ENCODE data around the gene CDC27. TPM values are rescaled to one million over a fixed set of nuclear protein-coding genes. Genes with fewer than 3 reads are reported as not detected.

The CDC27 gene, protein sequence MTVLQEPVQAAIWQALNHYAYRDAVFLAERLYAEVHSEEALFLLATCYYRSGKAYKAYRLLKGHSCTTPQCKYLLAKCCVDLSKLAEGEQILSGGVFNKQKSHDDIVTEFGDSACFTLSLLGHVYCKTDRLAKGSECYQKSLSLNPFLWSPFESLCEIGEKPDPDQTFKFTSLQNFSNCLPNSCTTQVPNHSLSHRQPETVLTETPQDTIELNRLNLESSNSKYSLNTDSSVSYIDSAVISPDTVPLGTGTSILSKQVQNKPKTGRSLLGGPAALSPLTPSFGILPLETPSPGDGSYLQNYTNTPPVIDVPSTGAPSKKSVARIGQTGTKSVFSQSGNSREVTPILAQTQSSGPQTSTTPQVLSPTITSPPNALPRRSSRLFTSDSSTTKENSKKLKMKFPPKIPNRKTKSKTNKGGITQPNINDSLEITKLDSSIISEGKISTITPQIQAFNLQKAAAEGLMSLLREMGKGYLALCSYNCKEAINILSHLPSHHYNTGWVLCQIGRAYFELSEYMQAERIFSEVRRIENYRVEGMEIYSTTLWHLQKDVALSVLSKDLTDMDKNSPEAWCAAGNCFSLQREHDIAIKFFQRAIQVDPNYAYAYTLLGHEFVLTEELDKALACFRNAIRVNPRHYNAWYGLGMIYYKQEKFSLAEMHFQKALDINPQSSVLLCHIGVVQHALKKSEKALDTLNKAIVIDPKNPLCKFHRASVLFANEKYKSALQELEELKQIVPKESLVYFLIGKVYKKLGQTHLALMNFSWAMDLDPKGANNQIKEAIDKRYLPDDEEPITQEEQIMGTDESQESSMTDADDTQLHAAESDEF
- total RNA-seq: 100 to 1,000 TPM; 122 to 146 TPM

DNA sequence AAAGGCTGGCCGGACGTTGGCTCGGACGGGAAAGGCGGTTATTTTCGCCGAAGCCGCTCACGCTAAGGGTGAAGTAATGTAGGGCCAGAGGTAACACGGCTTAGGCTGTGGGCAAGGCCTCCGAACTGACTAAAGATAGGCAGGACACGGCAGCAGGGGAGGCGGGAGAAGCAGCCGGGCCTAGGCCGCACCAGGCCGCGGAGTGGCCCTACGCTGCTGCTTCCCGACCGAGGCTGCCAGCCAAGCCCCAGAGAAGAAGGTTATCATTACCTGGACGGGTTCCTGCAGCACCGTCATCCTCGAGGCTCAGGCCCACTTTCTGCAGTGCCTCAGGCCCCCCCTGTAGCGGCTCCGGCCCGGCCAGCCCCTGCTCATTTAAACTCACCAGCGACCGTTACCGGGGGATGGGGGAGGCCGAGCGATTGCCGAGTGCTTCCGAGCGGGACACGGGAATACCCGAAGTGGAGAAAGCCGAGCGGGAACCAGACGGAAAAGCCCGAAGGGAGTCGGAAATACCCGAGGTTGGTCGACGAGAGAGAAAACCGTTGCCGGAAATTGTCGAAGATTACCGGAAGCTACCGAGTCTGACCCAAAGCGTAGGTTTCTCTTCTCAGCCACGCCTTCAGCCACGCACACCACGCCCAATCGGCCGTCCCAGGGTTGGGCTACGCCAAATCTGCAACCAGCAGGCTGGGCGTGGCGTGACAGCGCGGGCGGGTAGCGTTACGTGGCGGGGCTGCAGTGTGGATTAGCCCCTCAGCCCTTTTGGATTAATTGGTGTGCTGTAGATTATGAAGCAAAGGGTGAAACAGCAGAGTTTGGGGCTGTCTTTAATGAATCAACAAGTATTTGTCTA, at the start of gene CDC27:
Gene CDC27, minus strand, starts transcription at position 420 of the 856 bp plus-strand sequence. Its CDS starts 123 bp downstream, at position 297.
- ATAC-seq (replicated peaks): peak; percentile 96
- Mint-ChIP-seq H3K4me3 (peak within 1 kb of the TSS; percentile 97), H3K27me3 (no peaks in the 10 kb centered on the region), H3K36me3 (ENCODE audit: low read depth) (peaks cover 30% of the 10 kb centered on the region), H3K27ac (peak within 1 kb of the TSS; percentile 99), H3K9me3 (no peaks in the 10 kb centered on the region), H3K4me1 (peaks cover 38% of the 10 kb centered on the region)

DNA sequence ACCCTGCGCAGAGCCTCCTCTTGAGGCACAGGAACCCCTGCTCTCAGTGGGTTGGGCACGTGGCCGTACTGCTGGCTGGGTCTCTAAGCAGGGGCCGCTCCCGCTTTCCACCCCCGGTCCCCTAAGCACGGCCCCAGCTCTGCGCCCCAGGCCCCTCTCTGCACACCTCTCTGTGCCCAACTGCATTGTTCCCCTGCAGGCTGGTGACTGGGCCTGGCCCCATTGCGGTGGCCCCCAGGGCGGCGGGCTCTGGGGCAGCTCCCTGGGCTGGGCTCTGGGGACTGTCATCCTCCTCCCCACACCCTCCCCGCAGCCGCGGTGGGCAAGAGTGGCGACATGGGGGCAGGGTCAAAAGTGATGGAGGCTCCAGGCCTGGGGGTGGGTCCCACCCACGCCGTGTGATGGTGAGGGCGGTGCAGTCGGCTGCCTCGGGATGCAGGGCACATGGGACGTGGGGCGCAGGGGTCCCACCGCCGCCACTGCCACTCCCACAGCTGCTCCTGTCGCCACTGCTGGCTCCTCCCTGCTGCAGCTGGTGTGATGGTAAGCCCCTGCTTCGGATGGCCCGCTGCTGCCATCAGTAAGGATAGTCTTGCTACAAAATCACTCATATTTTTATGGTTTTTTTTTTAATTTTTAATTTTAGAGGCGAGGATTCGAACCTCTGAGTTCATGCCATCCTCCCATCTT, 49.4 kb upstream of the CDC27 start:
- Mint-ChIP-seq H3K4me1 (no peaks in the 10 kb centered on the region), H3K27ac (no peak overlapping the region), H3K36me3 (ENCODE audit: low read depth) (no peaks in the 10 kb centered on the region), H3K9me3 (no peaks in the 10 kb centered on the region), H3K4me3 (no peak overlapping the region), H3K27me3 (peaks cover 3% of the 10 kb centered on the region)
- no peak for ATAC-seq (replicated peaks)

DNA sequence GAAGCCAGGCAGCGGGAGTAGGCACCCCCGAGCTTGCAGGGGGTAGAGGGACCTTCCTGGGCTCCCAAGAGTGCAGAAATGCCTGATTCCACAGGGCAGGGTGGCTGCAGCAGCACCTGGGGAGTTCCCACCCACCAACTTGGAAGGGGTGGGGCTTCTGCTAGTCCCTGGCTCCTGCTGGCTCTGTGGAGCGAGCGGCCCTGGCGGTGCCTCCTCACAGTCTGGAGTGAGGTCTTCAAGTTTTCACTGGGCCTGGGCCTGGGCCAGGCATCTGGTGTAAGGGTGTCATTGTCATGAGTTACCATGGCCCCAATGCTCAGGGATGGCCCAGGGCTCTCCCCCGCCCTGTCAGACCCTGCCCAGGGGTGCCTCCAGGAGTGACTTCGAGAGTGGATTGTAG, 48.7 kb upstream of the CDC27 start:
- H3K4me1 Mint-ChIP-seq: no peaks in the 10 kb centered on the region
- no peak overlapping the region for H3K4me3 Mint-ChIP-seq
- H3K27ac Mint-ChIP-seq: no peak overlapping the region
- peaks cover 3% of the 10 kb centered on the region for H3K27me3 Mint-ChIP-seq
- no peaks in the 10 kb centered on the region for H3K9me3 Mint-ChIP-seq
- no peaks in the 10 kb centered on the region for H3K36me3 Mint-ChIP-seq (ENCODE audit: low read depth)
- ATAC-seq (replicated peaks): no peak

DNA sequence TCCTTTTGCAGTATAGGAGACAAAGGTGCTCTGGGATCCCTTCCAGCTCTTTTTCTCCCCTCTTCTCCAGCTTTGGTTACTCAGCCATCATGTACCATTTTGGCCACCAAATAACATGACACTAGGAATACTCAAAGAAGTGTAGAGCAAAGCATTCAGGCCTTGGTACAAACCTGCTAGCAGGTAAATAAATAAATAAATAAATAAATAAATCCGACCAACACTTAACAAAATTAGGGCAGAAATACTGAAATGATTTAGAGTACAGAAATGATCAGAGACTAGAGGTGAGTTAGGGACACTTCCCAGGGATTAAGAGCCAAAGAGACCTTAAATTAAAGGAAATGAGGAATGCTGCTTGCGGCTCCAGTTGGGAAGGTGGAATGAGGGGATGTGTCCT, 46.8 kb upstream of the CDC27 start:
- ATAC-seq (replicated peaks): no peak
- no peak overlapping the region for H3K27ac Mint-ChIP-seq
- H3K4me3 Mint-ChIP-seq: no peak overlapping the region
- H3K27me3 Mint-ChIP-seq: no peaks in the 10 kb centered on the region
- H3K36me3 Mint-ChIP-seq (ENCODE audit: low read depth): no peaks in the 10 kb centered on the region
- H3K4me1 Mint-ChIP-seq: no peaks in the 10 kb centered on the region
- H3K9me3 Mint-ChIP-seq: no peaks in the 10 kb centered on the region

DNA sequence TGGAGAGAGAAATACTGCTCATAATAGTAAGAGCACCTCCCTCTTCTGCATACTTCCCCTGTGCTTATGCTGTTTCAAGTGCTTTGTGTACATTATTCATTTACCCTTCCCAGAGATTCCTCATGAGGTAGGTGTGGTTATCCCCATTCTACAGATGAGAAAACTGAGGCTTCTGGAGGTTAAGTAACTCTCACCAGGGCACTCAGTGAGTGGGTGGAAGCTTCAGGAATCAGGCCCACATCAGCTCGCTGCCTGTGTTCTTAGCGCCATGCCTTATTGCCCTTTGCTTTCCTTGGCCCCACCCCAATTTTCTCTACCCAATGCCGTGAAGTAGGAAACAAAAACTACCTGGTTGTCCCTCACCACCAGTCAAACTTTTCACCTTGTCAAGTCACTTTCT, 46.4 kb upstream of the CDC27 start:
- Mint-ChIP-seq H3K27ac (no peak overlapping the region), H3K36me3 (ENCODE audit: low read depth) (no peaks in the 10 kb centered on the region), H3K4me1 (no peaks in the 10 kb centered on the region), H3K27me3 (no peaks in the 10 kb centered on the region), H3K9me3 (no peaks in the 10 kb centered on the region), H3K4me3 (no peak overlapping the region)
- no peak for ATAC-seq (replicated peaks)

DNA sequence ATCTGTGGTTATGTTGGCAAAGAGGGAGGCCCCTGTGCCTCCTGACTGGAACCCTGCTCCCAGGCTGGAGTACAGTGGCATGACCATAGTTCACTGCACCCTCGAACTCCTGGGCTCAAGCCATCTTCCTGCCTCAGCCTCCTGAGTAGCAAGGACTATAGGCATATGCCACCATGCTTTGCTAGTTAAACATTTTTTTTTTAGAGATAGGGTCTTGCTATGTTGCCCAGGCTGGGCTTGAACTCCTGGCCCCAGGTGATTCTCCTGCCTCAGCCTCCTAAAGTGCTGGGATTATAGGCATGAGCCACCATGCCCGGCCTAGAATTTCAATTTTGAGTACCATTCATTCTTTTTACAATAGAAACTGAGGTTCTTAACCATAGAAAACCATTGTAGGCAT, 43.4 kb upstream of the CDC27 start:
- H3K27ac Mint-ChIP-seq: peak overlapping the region; percentile 55
- no peaks in the 10 kb centered on the region for H3K9me3 Mint-ChIP-seq
- H3K4me1 Mint-ChIP-seq: peaks cover 11% of the 10 kb centered on the region
- no peak for ATAC-seq (replicated peaks)
- H3K36me3 Mint-ChIP-seq (ENCODE audit: low read depth): no peaks in the 10 kb centered on the region
- no peaks in the 10 kb centered on the region for H3K27me3 Mint-ChIP-seq
- no peak overlapping the region for H3K4me3 Mint-ChIP-seq

DNA sequence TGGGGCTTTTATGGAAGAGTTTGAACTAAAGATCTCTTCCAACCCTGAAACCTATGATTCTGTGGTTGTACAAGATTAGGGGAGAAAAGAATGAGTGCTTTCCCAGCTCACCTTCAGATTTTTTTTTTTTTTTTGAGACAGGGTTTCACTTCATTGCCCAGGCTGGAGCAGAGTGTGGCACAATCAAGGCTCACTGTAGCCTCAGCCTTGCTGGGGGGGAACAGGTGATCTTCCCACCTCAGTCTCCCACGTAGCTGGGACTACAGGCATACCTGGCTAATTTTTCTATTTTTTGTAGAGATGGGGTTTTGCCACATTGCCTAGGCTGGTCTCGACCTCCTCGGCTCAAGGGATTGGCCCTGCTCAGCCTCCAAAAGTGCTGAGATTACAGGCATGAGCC, 42.8 kb upstream of the CDC27 start:
- ATAC-seq (replicated peaks): no peak
- Mint-ChIP-seq H3K27me3 (no peaks in the 10 kb centered on the region), H3K27ac (peak overlapping the region; percentile 55), H3K4me3 (no peak overlapping the region), H3K36me3 (ENCODE audit: low read depth) (no peaks in the 10 kb centered on the region), H3K9me3 (no peaks in the 10 kb centered on the region), H3K4me1 (peaks cover 11% of the 10 kb centered on the region)

DNA sequence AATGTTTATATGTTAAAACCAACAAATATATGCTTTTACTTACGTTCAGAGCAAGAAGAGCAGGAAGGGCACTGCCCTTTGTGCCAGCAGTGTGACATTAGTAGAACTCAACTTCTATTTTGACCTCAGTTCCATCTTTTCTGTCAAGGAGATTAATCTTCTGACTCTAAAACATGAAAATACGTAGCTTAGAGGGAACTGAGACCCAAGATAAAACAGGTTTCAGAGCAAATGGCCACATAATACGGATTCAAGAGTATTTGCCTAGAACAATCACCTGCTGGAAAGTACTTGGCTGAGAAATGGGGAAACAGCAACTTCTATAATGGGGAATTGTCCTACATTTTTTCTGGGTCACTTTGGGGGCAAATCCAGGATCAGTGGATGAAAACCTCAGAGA, 42.2 kb upstream of the CDC27 start:
- no peaks in the 10 kb centered on the region for H3K9me3 Mint-ChIP-seq
- H3K27me3 Mint-ChIP-seq: no peaks in the 10 kb centered on the region
- H3K27ac Mint-ChIP-seq: no peak overlapping the region
- no peak for ATAC-seq (replicated peaks)
- H3K36me3 Mint-ChIP-seq (ENCODE audit: low read depth): no peaks in the 10 kb centered on the region
- peaks cover 11% of the 10 kb centered on the region for H3K4me1 Mint-ChIP-seq
- no peak overlapping the region for H3K4me3 Mint-ChIP-seq

DNA sequence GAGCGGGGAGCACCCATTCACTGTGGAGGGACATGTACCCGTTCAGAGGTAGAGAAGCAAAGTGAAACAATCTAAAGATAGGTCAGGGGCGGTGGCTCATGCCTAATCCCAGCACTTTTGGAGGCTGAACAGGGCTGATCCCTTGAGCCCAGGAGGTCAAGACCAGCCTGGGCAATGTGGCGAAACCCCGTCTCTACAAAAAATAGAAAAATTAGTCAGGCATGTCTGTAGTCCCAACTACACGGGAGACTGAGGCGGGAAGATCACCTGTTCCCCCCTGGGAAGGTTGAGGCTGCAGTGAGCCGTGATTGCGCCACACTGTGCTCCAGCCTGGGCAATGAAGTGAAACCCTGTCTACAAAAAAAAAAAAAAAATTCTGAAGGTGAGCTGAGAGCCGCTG, 41.8 kb upstream of the CDC27 start:
- Mint-ChIP-seq H3K36me3 (ENCODE audit: low read depth) (no peaks in the 10 kb centered on the region), H3K4me3 (peak overlapping the region; percentile 81), H3K9me3 (no peaks in the 10 kb centered on the region), H3K27me3 (no peaks in the 10 kb centered on the region), H3K27ac (peak overlapping the region; percentile 85), H3K4me1 (peaks cover 11% of the 10 kb centered on the region)
- no peak for ATAC-seq (replicated peaks)

DNA sequence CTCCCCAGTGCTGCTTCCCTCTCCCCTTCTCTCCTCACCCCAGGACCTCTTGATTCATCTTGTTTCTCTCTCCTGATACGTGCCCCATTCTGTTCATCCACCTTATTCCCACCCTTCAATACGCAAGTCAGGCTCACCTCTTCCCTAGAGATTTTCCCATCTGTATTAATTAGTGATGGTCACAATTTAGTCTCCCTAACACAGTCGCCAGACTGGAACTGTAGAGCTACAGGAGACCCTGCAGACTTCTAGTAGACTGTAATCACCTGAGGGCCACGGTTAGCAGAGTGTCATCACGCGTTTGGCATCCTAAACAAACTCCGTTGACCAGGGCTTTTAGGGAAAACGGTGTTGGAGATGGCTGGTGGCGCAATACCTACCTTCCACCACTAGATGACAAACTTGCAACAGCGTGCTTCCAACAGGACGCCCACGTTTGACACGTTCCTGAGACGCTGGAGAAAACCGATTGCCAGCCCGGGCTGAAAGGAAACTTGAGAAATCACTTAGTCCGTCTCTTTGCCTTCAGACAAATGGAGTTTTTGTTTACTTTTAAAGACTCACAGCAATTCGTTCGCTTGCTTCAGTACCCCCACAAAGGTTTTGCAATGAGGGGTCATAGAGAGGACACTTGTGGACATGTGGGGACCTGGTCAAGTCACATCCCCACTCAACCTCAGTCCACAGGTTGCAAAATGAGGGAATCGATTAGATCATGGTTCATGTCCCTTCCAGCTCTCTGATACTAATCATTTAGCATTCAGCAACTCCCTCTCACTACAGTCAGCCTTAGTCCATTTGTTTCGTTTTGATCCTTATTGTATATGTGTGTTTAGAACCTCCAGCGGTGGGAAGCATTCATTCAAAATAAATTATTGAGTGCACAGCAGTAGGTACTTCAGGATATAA, 40.7 kb upstream of the CDC27 start:
- H3K4me1 Mint-ChIP-seq: peaks cover 11% of the 10 kb centered on the region

DNA sequence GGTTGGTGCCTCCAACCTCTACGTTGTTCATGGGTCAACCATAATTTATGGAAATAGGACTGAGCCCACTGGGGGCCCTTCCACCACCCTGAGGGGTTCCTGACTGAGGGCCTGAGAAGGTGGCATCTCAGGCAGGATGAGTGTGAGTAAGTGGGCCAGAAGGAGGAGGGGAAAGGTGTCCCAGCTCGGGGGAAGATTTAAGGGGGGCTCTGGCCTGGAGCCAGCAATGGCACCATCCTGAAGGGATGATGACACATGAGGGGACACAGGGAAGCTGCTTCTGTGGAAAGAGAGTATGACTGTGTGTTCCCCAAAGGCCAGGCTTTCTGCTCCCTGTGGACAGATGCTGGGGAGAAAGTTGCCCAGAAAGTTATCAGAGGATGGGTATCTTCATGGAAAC, 38.8 kb upstream of the CDC27 start:
- H3K36me3 Mint-ChIP-seq (ENCODE audit: low read depth): no peaks in the 10 kb centered on the region
- ATAC-seq (replicated peaks): no peak
- no peak overlapping the region for H3K4me3 Mint-ChIP-seq
- H3K27ac Mint-ChIP-seq: no peak overlapping the region
- H3K27me3 Mint-ChIP-seq: no peaks in the 10 kb centered on the region
- no peaks in the 10 kb centered on the region for H3K9me3 Mint-ChIP-seq
- peaks cover 11% of the 10 kb centered on the region for H3K4me1 Mint-ChIP-seq

More for the DNA sequence above, 40.7 kb upstream of the CDC27 start:
- peak overlapping the region; percentile 85 for H3K27ac Mint-ChIP-seq
- no peaks in the 10 kb centered on the region for H3K27me3 Mint-ChIP-seq
- H3K9me3 Mint-ChIP-seq: no peaks in the 10 kb centered on the region
- no peaks in the 10 kb centered on the region for H3K36me3 Mint-ChIP-seq (ENCODE audit: low read depth)
- peak; percentile 91 for ATAC-seq (replicated peaks)
- peak overlapping the region; percentile 81 for H3K4me3 Mint-ChIP-seq

DNA sequence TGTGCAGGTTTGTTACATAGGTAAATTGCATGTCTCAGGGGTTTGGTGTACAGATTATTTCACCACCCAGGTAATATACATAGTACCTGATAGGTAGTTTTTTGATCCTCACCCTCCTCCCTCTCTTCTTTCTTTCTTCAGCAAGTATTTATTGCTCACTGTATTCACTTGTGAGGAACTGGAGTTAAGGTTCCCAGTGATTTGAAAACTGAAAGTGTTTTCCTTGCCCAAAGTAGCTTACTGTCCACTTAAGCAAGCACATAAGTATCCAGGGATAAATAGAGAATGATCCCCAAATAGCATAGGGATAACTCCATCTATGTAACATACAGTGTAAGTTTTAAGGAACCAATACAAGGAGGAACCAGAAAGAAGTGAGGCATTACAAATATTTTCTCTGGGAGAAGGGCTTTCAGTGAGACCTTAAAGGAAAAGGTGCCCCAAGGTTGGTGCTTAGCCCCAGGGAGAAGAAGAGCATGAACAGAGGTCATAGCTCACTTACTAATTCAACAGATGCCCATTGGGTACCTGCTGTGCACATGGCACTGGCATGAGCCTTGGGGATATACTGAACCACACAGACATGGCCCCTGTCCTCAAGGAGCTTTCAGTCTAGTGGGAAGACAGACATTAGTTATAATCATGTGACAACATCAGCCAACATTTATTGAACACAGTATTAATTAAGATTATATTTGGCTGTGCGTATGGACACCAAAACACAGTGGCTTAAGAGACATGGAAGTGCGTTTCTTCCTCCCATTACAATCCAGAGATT, 37.0 kb upstream of the CDC27 start:
- peaks cover 17% of the 10 kb centered on the region for H3K4me1 Mint-ChIP-seq
- H3K9me3 Mint-ChIP-seq: no peaks in the 10 kb centered on the region
- H3K36me3 Mint-ChIP-seq (ENCODE audit: low read depth): no peaks in the 10 kb centered on the region
- H3K27ac Mint-ChIP-seq: no peak overlapping the region
- no peak for ATAC-seq (replicated peaks)
- H3K4me3 Mint-ChIP-seq: no peak overlapping the region
- H3K27me3 Mint-ChIP-seq: no peaks in the 10 kb centered on the region

Data from activated T-helper 17 cell treated with anti-CD3 and anti-CD28 coated beads, Interleukin-2, amount 50 U/mL, for 72 hours (primary cell).